DND-41 (cell line): ENCODE data around the gene CEP78.
A peak's percentile ranks its signal among the peaks of the same experiment; 100 is the strongest.

Experiments used
- ATAC-seq: fragments of 200-7000 bp; cut with Tn5 transposase; 3 replicates; pipeline ENCODE4 v1.9.1; 2021; ENCODE audit warnings: low read depth; ENCODE audit not compliant: insufficient read depth
- DNase-seq: peaks from one replicate; pipeline ENCODE4 v3.0.0-alpha.2; 2020
- H2AFZ ChIP-seq: 2 replicates; pipeline ENCODE4 v1.6.0; 2012; ENCODE audit warnings: low read depth, low read length
- H3K27ac ChIP-seq: 2 replicates; pipeline ENCODE4 v1.5.1; 2012; ENCODE audit warnings: low read length, inconsistent platforms
- H3K27me3 ChIP-seq: fragments of 200-600 bp; sonication (generic); 2 replicates; pipeline ENCODE4 v1.6.0; 2012; ENCODE audit warnings: low read length, mild to moderate bottlenecking, inconsistent platforms; ENCODE audit not compliant: insufficient read depth, poor library complexity
- H3K36me3 ChIP-seq: 2 replicates; pipeline ENCODE4 v1.5.1; 2012; ENCODE audit warnings: low read length, inconsistent platforms; ENCODE audit not compliant: insufficient read depth
- H3K4me1 ChIP-seq: 2 replicates; pipeline ENCODE4 v1.5.1; 2012; ENCODE audit warnings: mild to moderate bottlenecking, low read length; ENCODE audit not compliant: insufficient read depth
- H3K4me2 ChIP-seq: 2 replicates; pipeline ENCODE4 v1.6.0; 2012; ENCODE audit warnings: mild to moderate bottlenecking, moderate library complexity, low read length, inconsistent platforms; ENCODE audit not compliant: insufficient read depth
- H3K4me3 ChIP-seq, 2 experiments: fragments of 200-600 bp in 1 of 2; shearing (Covaris generic) in 1 of 2; 2 replicates each; pipeline ENCODE4 v1.5.1; 2012 to 2016; ENCODE audit warnings: inconsistent platforms in 2 of 2, low read length in 2 of 2, mild to moderate bottlenecking in 2 of 2, low read depth in 1 of 2, moderate library complexity in 1 of 2
- H3K79me2 ChIP-seq: 2 replicates; pipeline ENCODE4 v1.6.0; 2012; ENCODE audit warnings: low read length, inconsistent platforms; ENCODE audit not compliant: insufficient read depth
- H3K9ac ChIP-seq: 2 replicates; pipeline ENCODE4 v1.6.0; 2012; ENCODE audit warnings: low read depth, mild to moderate bottlenecking, inconsistent platforms, low read length, moderate library complexity
- H3K9me3 ChIP-seq: 2 replicates; pipeline ENCODE4 v1.5.1; 2012; ENCODE audit warnings: low read length, moderate library complexity, mild to moderate bottlenecking, inconsistent platforms; ENCODE audit not compliant: insufficient read depth, severe bottlenecking
- H4K20me1 ChIP-seq: 2 replicates; pipeline ENCODE4 v1.6.0; 2012; ENCODE audit warnings: low read length; ENCODE audit not compliant: insufficient read depth
- EZH2 ChIP-seq: IDR thresholded peaks from 3 replicates; pipeline ENCODE4 v1.6.1; 2012; ENCODE audit warnings: borderline replicate concordance, low read depth, mild to moderate bottlenecking, moderate library complexity, low read length, inconsistent platforms; ENCODE audit not compliant: severe bottlenecking
- TF ChIP-seq, protein P1 (sequence below): IDR thresholded peaks from 2 replicates; pipeline ENCODE4 v1.5.1; 2012; ENCODE audit warnings: borderline replicate concordance, low read length, moderate library complexity, mild to moderate bottlenecking; ENCODE audit not compliant: poor library complexity, severe bottlenecking; ENCODE audit errors: extremely low read depth

CEP78 gene

DNA sequence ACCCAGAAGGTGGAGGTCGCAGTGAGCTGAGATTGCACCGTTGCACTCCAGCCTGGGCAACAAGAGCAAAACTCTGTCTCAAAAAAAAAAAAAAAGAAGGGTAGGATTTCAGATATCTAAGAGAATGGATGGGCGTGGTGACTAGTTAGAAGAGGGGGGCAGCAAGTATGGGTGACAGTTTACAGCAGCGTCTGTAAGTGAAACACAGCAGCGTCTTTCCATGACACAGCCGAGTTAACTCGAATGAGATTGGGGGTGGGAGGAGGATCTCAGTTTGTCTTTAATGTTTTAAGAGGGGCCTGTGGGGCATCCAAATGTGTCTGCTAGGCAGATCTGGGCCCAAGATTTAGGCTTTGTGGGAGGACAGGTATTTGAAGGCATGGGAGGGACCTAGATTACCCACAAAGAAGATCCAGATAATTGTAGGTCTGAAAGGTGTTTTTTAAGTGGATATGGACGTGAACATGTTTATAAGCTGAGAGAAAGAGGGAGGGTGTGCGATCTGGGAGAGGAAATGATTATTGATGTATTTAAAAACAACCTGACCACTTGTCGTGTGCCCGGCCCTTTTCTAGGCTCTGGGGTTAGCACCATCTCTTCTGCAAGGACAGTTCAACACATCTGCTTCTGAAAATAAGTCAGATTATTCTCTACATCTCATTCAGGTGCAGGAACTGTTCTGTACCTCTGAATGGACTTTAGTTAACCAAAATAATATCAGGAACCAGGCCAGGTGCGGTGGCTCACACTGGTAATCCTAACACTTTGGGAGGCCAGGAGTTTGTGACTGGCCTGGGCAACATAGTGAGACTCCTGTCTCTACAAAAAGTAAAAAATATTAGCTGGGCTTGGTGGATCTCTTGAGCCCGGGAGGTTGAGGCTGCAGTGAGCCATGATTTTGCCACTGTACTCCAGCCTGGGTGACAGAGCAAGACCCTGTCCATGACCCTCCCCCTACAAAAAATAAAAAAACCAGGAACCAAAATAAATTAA is 2.5 kb downstream of the CEP78 start:
- H3K4me3 ChIP-seq = peak overlapping the region in 1 of 2 experiments; percentile 36; a peak in 2 of 4 replicates
- DNase-seq = no peak
- peak overlapping the region; percentile 58 for H3K4me2 ChIP-seq
- H3K9ac ChIP-seq = peak overlapping the region; percentile 73; the same call in 1 of the 2 replicates
- ATAC-seq = no peak
- H3K4me1 ChIP-seq = peaks cover 54% of the 10 kb centered on the region
- no peak overlapping the region for H2AFZ ChIP-seq
- H3K9me3 ChIP-seq = no peaks in the 10 kb centered on the region
- H3K36me3 ChIP-seq = peaks cover 51% of the 10 kb centered on the region
- no peak for TF ChIP-seq EZH2
- TF ChIP-seq, protein P1, sequence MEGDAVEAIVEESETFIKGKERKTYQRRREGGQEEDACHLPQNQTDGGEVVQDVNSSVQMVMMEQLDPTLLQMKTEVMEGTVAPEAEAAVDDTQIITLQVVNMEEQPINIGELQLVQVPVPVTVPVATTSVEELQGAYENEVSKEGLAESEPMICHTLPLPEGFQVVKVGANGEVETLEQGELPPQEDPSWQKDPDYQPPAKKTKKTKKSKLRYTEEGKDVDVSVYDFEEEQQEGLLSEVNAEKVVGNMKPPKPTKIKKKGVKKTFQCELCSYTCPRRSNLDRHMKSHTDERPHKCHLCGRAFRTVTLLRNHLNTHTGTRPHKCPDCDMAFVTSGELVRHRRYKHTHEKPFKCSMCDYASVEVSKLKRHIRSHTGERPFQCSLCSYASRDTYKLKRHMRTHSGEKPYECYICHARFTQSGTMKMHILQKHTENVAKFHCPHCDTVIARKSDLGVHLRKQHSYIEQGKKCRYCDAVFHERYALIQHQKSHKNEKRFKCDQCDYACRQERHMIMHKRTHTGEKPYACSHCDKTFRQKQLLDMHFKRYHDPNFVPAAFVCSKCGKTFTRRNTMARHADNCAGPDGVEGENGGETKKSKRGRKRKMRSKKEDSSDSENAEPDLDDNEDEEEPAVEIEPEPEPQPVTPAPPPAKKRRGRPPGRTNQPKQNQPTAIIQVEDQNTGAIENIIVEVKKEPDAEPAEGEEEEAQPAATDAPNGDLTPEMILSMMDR = no peak
- no peaks in the 10 kb centered on the region for H3K27me3 ChIP-seq
- H3K27ac ChIP-seq = 0 out of 2 replicates have a peak overlapping the region, but pooled peaks have one; percentile 9
- peaks cover 7% of the 10 kb centered on the region for H4K20me1 ChIP-seq
- peaks cover 45% of the 10 kb centered on the region for H3K79me2 ChIP-seq

DNA sequence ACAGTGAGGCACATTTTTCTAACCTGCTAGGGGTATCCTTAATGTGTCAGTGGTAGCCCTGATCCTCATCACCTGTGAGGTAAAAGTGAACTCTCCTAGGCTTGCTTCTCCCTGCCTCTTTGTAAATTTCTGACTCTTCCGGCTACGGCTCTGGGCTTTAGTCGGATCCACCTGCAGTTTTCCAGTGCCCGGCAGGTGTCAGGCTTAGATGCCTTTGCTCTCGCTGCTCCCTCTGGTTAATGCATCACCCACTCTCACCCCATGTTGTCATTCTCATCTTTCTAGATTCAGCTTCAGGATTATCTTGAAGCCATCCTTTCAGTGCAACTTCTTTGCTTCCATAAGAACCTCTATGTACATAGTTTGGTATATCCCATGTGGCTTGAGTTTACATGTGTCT is 3.6 kb downstream of the CEP78 start:
- Histone ChIP-seq H3K36me3 (peaks cover 62% of the 10 kb centered on the region), H3K4me2 (peak overlapping the region; percentile 58; the same call in 1 of the 2 replicates), H3K4me1 (peaks cover 54% of the 10 kb centered on the region), H3K9ac (no peak overlapping the region), H3K4me3 (no peak overlapping the region), H4K20me1 (peaks cover 7% of the 10 kb centered on the region), H3K9me3 (no peaks in the 10 kb centered on the region), H3K27me3 (no peaks in the 10 kb centered on the region), H3K79me2 (peaks cover 45% of the 10 kb centered on the region), H2AFZ (no peak overlapping the region), H3K27ac (no peak overlapping the region)
- no peak for ATAC-seq
- TF ChIP-seq EZH2 = no peak
- TF ChIP-seq, protein P1 = no peak
- DNase-seq = no peak

DNA sequence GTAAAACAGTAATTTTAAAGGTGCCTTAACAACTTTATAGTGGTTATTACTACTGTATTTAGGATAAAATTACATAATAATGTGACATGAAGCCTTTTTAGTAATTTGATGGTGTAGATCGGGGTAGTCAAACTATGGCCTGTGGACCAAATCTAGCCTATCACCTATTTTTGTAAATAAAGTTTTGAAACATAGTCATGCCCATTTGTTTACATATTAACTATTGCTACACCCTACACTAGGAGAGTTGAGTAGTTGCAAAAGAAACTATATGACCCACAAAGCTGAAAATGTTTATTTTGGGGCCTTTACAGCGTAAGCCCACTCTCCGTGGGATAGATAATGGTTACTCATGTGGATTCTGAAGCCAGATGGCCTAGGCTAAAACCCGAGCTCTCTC is 6.2 kb downstream of the CEP78 start:
- Histone ChIP-seq H3K4me1 (peaks cover 42% of the 10 kb centered on the region), H3K36me3 (peaks cover 77% of the 10 kb centered on the region), H3K4me2 (no peak overlapping the region), H3K27ac (no peak overlapping the region), H3K79me2 (peaks cover 34% of the 10 kb centered on the region), H3K27me3 (no peaks in the 10 kb centered on the region), H4K20me1 (peaks cover 7% of the 10 kb centered on the region), H3K4me3 (no peak overlapping the region), H2AFZ (no peak overlapping the region), H3K9ac (no peak overlapping the region), H3K9me3 (no peaks in the 10 kb centered on the region)
- TF ChIP-seq EZH2 = no peak
- TF ChIP-seq, protein P1 = no peak
- no peak for DNase-seq
- ATAC-seq = no peak
